SK-N-SH (cell line): ENCODE measurements around the gene AGPAT3. TPM values are rescaled to one million over a fixed set of nuclear protein-coding genes. Genes with fewer than 3 reads are reported as not detected.

Experiments
- CTCF ChIA-PET: fragments of 300-600, 350-600 bp; formaldehyde crosslinking; extraction: SDS; loops from one replicate; lab custom pipeline; 2021; lab: Yijun Ruan, JAX
- POLR2A ChIA-PET: fragments of 350-600 bp; sonication (Branson Sonifier 250); formaldehyde crosslinking; extraction: SDS; loops from one replicate; lab custom pipeline; 2020; ENCODE audit warnings: antibody characterized with exemption, inconsistent platforms; lab: Yijun Ruan, JAX
- DNase-seq: peaks from one replicate; pipeline ENCODE4 v3.0.0; 2012
- H2AFZ ChIP-seq: fragments of 200-600 bp; sonication (generic); 2 replicates; pipeline ENCODE4 v1.8.1; 2016; ENCODE audit warnings: antibody characterized with exemption, mild to moderate bottlenecking, low read depth
- H3F3A ChIP-seq: fragments of 200-600 bp; sonication (generic); replicated peaks from 2 replicates; pipeline ENCODE3; 2016; ENCODE audit warnings: antibody characterized with exemption, mild to moderate bottlenecking; ENCODE audit not compliant: insufficient read depth
- H3K27ac ChIP-seq, 2 experiments: fragments of 200-500 bp in 1 of 2; fragments of 200-600 bp in 1 of 2; sonication (Bioruptor generic) in 1 of 2; sonication (generic), shearing (Covaris generic) in 1 of 2; 2 replicates each; pipeline versions ENCODE4 v1.5.1 to v1.6.1; 2014 to 2016; ENCODE audit warnings: low read depth in 2 of 2, inconsistent platforms in 1 of 2, low read length in 1 of 2, mild to moderate bottlenecking in 1 of 2, mixed read lengths in 1 of 2
- H3K27me3 ChIP-seq: fragments of 200-600 bp; sonication (generic), shearing (Covaris generic); 2 replicates; pipeline ENCODE4 v1.6.1; 2016; ENCODE audit warnings: mixed run types; ENCODE audit not compliant: insufficient read depth
- H3K36me3 ChIP-seq, 2 experiments: fragments of 200-500 bp in 1 of 2; fragments of 200-600 bp in 1 of 2; sonication (Bioruptor generic) in 1 of 2; sonication (generic) in 1 of 2; replicated peaks in 1 of 2; 2 replicates each; pipeline versions ENCODE3 to v1.5.1; 2014 to 2016; ENCODE audit warnings: low read length in 1 of 2, mild to moderate bottlenecking in 1 of 2; ENCODE audit not compliant: insufficient read depth in 2 of 2, control insufficient read depth in 1 of 2
- H3K4me1 ChIP-seq, 2 experiments: fragments of 200-500 bp in 1 of 2; fragments of 200-600 bp in 1 of 2; sonication (Bioruptor generic) in 1 of 2; sonication (generic), shearing (Covaris generic) in 1 of 2; 2 replicates each; pipeline versions ENCODE4 v1.5.1 to v1.6.1; 2014 to 2016; ENCODE audit warnings: low read depth in 1 of 2, low read length in 1 of 2, mixed run types in 1 of 2; ENCODE audit not compliant: insufficient read depth in 2 of 2, control insufficient read depth in 1 of 2
- H3K4me2 ChIP-seq: fragments of 200-600 bp; sonication (generic), shearing (Covaris generic); 2 replicates; pipeline ENCODE4 v1.6.1; 2017; ENCODE audit warnings: mixed run types
- H3K4me3 ChIP-seq, 2 experiments: fragments of 200-500 bp in 1 of 2; fragments of 200-600 bp in 1 of 2; sonication (Bioruptor generic) in 1 of 2; sonication (generic), shearing (Covaris generic) in 1 of 2; 2 replicates each; pipeline versions ENCODE4 v1.5.1 to v1.8.1; 2014 to 2016; ENCODE audit warnings: low read depth in 2 of 2, inconsistent platforms in 1 of 2, low read length in 1 of 2, mild to moderate bottlenecking in 1 of 2, mixed read lengths in 1 of 2, moderate library complexity in 1 of 2
- H3K79me2 ChIP-seq: fragments of 200-600 bp; sonication (generic); 2 replicates; pipeline ENCODE4 v1.8.1; 2017; ENCODE audit warnings: mild to moderate bottlenecking; ENCODE audit not compliant: insufficient read depth
- H3K9ac ChIP-seq: fragments of 200-600 bp; sonication (generic); 2 replicates; pipeline ENCODE4 v1.6.1; 2017; ENCODE audit warnings: mixed run types
- H3K9me2 ChIP-seq: fragments of 200-600 bp; sonication (generic); 2 replicates; pipeline ENCODE4 v1.6.1; 2017; ENCODE audit warnings: mixed run types
- H3K9me3 ChIP-seq: fragments of 200-600 bp; sonication (generic); 2 replicates; pipeline ENCODE4 v1.6.1; 2017; ENCODE audit warnings: mixed run types, mild to moderate bottlenecking, moderate library complexity
- H4K20me1 ChIP-seq: fragments of 200-600 bp; sonication (generic); 2 replicates; pipeline ENCODE4 v1.6.1; 2017; ENCODE audit warnings: mild to moderate bottlenecking, mixed run types; ENCODE audit not compliant: insufficient read depth
- CHD2 ChIP-seq: fragments of 150-350 bp; IDR thresholded peaks from 2 replicates; pipeline ENCODE4 v1.6.1; 2018; ENCODE audit warnings: low read length; ENCODE audit not compliant: partially characterized antibody
- EP300 ChIP-seq, 2 experiments: IDR thresholded peaks; 2 replicates each; pipeline versions ENCODE4 v1.4.0 to v1.6.1; 2012; ENCODE audit warnings: borderline replicate concordance in 1 of 2, low read depth in 1 of 2, low read length in 1 of 2
- EZH2phosphoT487 ChIP-seq: fragments of 200-600 bp; sonication (generic); IDR thresholded peaks from 2 replicates; pipeline ENCODE4 v1.6.1; 2017; ENCODE audit warnings: low read depth, mixed run types, mild to moderate bottlenecking, antibody characterized with exemption, moderate library complexity, borderline replicate concordance
- FOXJ3 ChIP-seq: sonication (generic); formaldehyde crosslinking; IDR thresholded peaks from 2 replicates; pipeline ENCODE4 v1.5.1; 2020; ENCODE audit warnings: mild to moderate bottlenecking, missing genetic modification reagents
- FOXM1 ChIP-seq: IDR thresholded peaks from 2 replicates; pipeline ENCODE4 v1.4.0; 2012; ENCODE audit warnings: low read depth, mild to moderate bottlenecking
- GABPA ChIP-seq: IDR thresholded peaks from 2 replicates; pipeline ENCODE4 v1.4.0; 2012; ENCODE audit warnings: low read depth, mild to moderate bottlenecking
- GATA2 ChIP-seq: sonication (generic); formaldehyde crosslinking; IDR thresholded peaks from 2 replicates; pipeline ENCODE4 v1.5.0; 2020; ENCODE audit warnings: mild to moderate bottlenecking, missing genetic modification reagents
- JUND ChIP-seq: IDR thresholded peaks from 2 replicates; pipeline ENCODE4 v1.4.0; 2012
- MEF2A ChIP-seq: IDR thresholded peaks from 2 replicates; pipeline ENCODE4 v1.4.0; 2012; ENCODE audit warnings: low read depth, borderline replicate concordance
- MXI1 ChIP-seq: IDR thresholded peaks from 2 replicates; pipeline ENCODE4 v1.6.1; 2012; ENCODE audit warnings: mild to moderate bottlenecking, low read depth, low read length, improper control_type of control experiment
- RAD21 ChIP-seq: IDR thresholded peaks from 2 replicates; pipeline ENCODE4 v1.6.1; 2012; ENCODE audit warnings: mild to moderate bottlenecking, low read length
- RCOR1 ChIP-seq: fragments of 150-350 bp; IDR thresholded peaks from 2 replicates; pipeline ENCODE4 v1.6.1; 2017; ENCODE audit warnings: antibody characterized with exemption, low read length
- SIN3A ChIP-seq: IDR thresholded peaks from 2 replicates; pipeline ENCODE4 v1.6.1; 2012; ENCODE audit warnings: low read depth, mild to moderate bottlenecking, low read length, moderate library complexity, borderline replicate concordance
- SMC3 ChIP-seq: IDR thresholded peaks from 2 replicates; pipeline ENCODE4 v1.6.1; 2012; ENCODE audit warnings: low read depth, low read length, improper control_type of control experiment
- TAF1 ChIP-seq: IDR thresholded peaks from 2 replicates; pipeline ENCODE4 v1.6.1; 2012; ENCODE audit warnings: low read depth, mild to moderate bottlenecking, low read length, moderate library complexity, borderline replicate concordance
- TCF12 ChIP-seq: IDR thresholded peaks from 2 replicates; pipeline ENCODE4 v1.4.0; 2012
- TEAD4 ChIP-seq: IDR thresholded peaks from 2 replicates; pipeline ENCODE4 v1.4.0; 2012; ENCODE audit warnings: mild to moderate bottlenecking, borderline replicate concordance; ENCODE audit not compliant: insufficient read depth
- WGBS: methylation state at CpG from one replicate; pipeline ENCODE4 v1.1.6; 2017; ENCODE audit warnings: low lambda C conversion rate; 5-methylcytosine and 5-hydroxymethylcytosine counted together
- polyA plus RNA-seq, 3 experiments: library from polyadenylated mRNA; depleted of rRNA; stranded (reverse); fragments of >200 nt; gene quantifications; 2 replicates each; pipeline ENCODE4 v1.2.3, GENCODE V29; 2012
- TF ChIP-seq, protein P1 (sequence below): IDR thresholded peaks from 2 replicates; pipeline ENCODE4 v1.4.0; 2012; ENCODE audit warnings: low read depth, borderline replicate concordance
- TF ChIP-seq, protein P2 (sequence below): IDR thresholded peaks from 2 replicates; pipeline ENCODE4 v1.6.1; 2012; ENCODE audit warnings: mild to moderate bottlenecking, low read depth, low read length, moderate library complexity
- TF ChIP-seq, protein P3 (sequence below): IDR thresholded peaks from 2 replicates; pipeline ENCODE4; 2012
- TF ChIP-seq, protein P4 (sequence below): fragments of 150-350 bp; IDR thresholded peaks from 2 replicates; pipeline ENCODE4 v1.6.1; 2016; ENCODE audit warnings: mild to moderate bottlenecking, low read depth, low read length

The AGPAT3 gene
- polyA plus RNA-seq, 1 of the 3 experiments (the other 2 are of a cell fraction) = 35.3 TPM

DNA sequence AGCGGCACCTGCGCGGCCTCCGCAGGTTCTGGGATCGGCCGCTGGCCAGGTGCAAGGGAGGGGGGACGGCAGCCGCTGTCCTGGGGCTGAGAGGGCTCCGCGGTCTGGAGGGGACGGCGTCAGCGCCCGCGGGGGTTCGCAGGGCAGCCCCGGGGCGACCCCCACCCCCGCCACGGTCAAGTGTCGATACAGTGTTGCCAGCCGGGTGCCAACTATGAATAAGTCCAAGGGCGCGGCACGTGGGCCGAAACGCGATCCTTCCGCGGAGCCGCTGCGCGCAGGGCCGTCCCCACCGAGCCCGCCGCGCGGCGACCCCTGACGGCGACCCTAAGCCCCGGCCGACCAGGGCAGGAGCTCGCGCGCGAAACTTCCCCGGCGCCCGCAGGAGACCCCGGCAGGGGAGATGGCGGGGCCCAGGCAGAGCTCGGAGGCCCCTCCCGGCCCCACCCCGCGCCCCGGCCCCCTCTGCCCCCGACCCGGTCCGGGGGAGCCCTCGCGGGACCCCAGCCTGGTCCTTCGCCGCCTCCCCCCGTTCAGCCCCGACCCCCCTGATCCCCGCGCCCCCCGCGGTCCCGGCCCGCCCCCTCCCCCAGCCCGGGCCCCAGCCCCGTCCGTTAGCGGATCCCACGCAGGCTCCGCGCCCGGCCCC, 586 bp upstream of the AGPAT3 start (continued):
- TF ChIP-seq, protein P1, sequence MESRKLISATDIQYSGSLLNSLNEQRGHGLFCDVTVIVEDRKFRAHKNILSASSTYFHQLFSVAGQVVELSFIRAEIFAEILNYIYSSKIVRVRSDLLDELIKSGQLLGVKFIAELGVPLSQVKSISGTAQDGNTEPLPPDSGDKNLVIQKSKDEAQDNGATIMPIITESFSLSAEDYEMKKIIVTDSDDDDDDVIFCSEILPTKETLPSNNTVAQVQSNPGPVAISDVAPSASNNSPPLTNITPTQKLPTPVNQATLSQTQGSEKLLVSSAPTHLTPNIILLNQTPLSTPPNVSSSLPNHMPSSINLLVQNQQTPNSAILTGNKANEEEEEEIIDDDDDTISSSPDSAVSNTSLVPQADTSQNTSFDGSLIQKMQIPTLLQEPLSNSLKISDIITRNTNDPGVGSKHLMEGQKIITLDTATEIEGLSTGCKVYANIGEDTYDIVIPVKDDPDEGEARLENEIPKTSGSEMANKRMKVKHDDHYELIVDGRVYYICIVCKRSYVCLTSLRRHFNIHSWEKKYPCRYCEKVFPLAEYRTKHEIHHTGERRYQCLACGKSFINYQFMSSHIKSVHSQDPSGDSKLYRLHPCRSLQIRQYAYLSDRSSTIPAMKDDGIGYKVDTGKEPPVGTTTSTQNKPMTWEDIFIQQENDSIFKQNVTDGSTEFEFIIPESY = no peak
- no peak for TF ChIP-seq TCF12
- TF ChIP-seq, protein P2, sequence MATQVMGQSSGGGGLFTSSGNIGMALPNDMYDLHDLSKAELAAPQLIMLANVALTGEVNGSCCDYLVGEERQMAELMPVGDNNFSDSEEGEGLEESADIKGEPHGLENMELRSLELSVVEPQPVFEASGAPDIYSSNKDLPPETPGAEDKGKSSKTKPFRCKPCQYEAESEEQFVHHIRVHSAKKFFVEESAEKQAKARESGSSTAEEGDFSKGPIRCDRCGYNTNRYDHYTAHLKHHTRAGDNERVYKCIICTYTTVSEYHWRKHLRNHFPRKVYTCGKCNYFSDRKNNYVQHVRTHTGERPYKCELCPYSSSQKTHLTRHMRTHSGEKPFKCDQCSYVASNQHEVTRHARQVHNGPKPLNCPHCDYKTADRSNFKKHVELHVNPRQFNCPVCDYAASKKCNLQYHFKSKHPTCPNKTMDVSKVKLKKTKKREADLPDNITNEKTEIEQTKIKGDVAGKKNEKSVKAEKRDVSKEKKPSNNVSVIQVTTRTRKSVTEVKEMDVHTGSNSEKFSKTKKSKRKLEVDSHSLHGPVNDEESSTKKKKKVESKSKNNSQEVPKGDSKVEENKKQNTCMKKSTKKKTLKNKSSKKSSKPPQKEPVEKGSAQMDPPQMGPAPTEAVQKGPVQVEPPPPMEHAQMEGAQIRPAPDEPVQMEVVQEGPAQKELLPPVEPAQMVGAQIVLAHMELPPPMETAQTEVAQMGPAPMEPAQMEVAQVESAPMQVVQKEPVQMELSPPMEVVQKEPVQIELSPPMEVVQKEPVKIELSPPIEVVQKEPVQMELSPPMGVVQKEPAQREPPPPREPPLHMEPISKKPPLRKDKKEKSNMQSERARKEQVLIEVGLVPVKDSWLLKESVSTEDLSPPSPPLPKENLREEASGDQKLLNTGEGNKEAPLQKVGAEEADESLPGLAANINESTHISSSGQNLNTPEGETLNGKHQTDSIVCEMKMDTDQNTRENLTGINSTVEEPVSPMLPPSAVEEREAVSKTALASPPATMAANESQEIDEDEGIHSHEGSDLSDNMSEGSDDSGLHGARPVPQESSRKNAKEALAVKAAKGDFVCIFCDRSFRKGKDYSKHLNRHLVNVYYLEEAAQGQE = no peak
- no peak for TF ChIP-seq RCOR1
- no peak for TF ChIP-seq SMC3
- no peak for TF ChIP-seq RAD21

DNA sequence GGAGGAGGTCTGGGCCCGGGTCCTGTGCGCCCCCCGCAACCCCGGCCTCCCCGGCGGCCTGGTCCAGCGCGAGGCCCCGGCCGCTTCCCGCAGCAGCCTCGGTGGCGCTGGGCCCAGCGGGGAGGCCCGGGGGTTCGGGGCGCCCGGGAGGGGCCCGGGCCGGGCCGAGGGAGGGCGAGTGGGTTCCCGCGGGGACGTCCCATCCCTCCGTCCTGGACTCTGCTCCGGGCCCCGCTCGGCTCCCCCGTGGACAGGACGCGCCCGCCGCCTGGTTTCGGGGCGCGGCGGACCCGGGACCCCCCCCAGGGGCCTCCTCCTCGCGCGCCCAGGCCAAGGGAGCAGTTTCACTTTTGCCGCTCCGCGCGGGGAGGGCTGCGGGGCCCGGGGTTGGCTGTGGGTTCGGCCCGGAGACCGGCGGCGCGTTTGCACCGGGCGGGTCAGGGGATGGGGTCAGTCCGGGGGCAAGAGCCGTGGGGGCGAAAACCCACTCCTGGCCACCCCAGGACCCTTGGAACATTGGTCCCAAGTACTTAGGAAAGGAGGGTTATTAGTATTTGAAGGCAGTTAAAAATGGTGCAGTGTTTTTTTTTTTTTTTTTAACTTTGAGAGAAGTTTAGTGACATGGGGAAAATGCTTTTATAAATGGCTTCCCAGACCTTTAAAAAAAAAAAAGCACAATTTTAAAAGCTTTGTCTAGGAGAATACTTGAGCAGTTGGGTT, 677 bp downstream of the AGPAT3 start:
- Histone ChIP-seq H3K27ac (peak overlapping the region; percentile 71 to 76), H3K9me2 (no peaks in the 10 kb centered on the region), H2AFZ (peak overlapping the region; percentile 52; the same call in 1 of the 2 replicates), H3K9ac (peak overlapping the region; percentile 85), H3K36me3 (peaks cover 11 to 25% of the 10 kb centered on the region in 2 experiments), H4K20me1 (peaks cover 18% of the 10 kb centered on the region; the same call in 1 of the 2 replicates), H3K79me2 (peaks cover 50% of the 10 kb centered on the region), H3K4me3 (peak overlapping the region; percentile 81 to 90), H3K9me3 (no peaks in the 10 kb centered on the region), H3K4me1 (peaks cover 8 to 14% of the 10 kb centered on the region in 2 experiments; a peak in 2 of 4 replicates), H3K4me2 (peak overlapping the region; percentile 79), H3K27me3 (no peaks in the 10 kb centered on the region), H3F3A (no peaks in the 10 kb centered on the region)
- CTCF ChIA-PET = interaction anchor here (1.5 to 2.1 kb wide), 2 partner anchors 55 to 110 kb away, joined by 6 to 8 read pairs; no protein-coding TSS in a partner anchor
- POLR2A ChIA-PET = no interaction called here
- WGBS = 2% methylated on average over 7 of the region's 59 CpGs
- DNase-seq = peak; percentile 83
- TF ChIP-seq, protein P3, sequence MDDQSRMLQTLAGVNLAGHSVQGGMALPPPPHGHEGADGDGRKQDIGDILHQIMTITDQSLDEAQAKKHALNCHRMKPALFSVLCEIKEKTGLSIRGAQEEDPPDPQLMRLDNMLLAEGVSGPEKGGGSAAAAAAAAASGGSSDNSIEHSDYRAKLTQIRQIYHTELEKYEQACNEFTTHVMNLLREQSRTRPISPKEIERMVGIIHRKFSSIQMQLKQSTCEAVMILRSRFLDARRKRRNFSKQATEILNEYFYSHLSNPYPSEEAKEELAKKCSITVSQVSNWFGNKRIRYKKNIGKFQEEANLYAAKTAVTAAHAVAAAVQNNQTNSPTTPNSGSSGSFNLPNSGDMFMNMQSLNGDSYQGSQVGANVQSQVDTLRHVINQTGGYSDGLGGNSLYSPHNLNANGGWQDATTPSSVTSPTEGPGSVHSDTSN = no peak
- TF ChIP-seq EZH2phosphoT487 (no peak), JUND (no peak), EP300 (IDR thresholded peaks at IDR 0.05; ENCODE audit: borderline replicate concordance in 1 of 2, low read depth in 1 of 2, low read length in 1 of 2) (no peak), SIN3A (no peak), CHD2 (no peak), GATA2 (no peak), MXI1 (no peak), RCOR1 (no peak), GABPA (no peak), FOXJ3 (no peak), MEF2A (no peak), TEAD4 (no peak), FOXM1 (no peak), TAF1 (no peak), RAD21 (no peak)
- TF ChIP-seq, protein P4, sequence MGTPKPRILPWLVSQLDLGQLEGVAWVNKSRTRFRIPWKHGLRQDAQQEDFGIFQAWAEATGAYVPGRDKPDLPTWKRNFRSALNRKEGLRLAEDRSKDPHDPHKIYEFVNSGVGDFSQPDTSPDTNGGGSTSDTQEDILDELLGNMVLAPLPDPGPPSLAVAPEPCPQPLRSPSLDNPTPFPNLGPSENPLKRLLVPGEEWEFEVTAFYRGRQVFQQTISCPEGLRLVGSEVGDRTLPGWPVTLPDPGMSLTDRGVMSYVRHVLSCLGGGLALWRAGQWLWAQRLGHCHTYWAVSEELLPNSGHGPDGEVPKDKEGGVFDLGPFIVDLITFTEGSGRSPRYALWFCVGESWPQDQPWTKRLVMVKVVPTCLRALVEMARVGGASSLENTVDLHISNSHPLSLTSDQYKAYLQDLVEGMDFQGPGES = no peak
